H9 (cell line): ENCODE measurements around the gene TMCC3. TPM values are rescaled to one million over a fixed set of nuclear protein-coding genes. Genes with fewer than 3 reads are reported as not detected.

Experiments
- DNase-seq: peaks from one replicate; pipeline ENCODE4 v3.0.0-alpha.2; 2017
- H2AFZ ChIP-seq: one replicate; pipeline ENCODE4 v1.6.1; 2013; ENCODE audit warnings: mild to moderate bottlenecking, low read length, control low read depth, moderate library complexity
- H2AK5ac ChIP-seq: 2 replicates; pipeline ENCODE4 v1.6.1; 2013; ENCODE audit warnings: low read length, control low read depth, mixed read lengths; ENCODE audit not compliant: insufficient read length
- H2BK120ac ChIP-seq: one replicate; pipeline ENCODE4 v1.6.1; 2013; ENCODE audit warnings: low read depth, mild to moderate bottlenecking, low read length, control low read depth, inconsistent platforms; ENCODE audit not compliant: poor library complexity, severe bottlenecking
- H2BK12ac ChIP-seq: 2 replicates; pipeline ENCODE4 v1.6.1; 2013; ENCODE audit warnings: low read length, control low read depth, mixed read lengths, low read depth; ENCODE audit not compliant: insufficient read length
- H2BK15ac ChIP-seq: 2 replicates; pipeline ENCODE4 v1.6.1; 2013; ENCODE audit warnings: low read depth, low read length, control low read depth
- H2BK20ac ChIP-seq: one replicate; pipeline ENCODE4 v1.6.1; 2013; ENCODE audit warnings: low read depth, mild to moderate bottlenecking, low read length, control low read depth, inconsistent platforms; ENCODE audit not compliant: poor library complexity, severe bottlenecking
- H2BK5ac ChIP-seq: 2 replicates; pipeline ENCODE4 v1.6.1; 2013; ENCODE audit warnings: low read length, control low read depth, mixed read lengths; ENCODE audit not compliant: insufficient read length
- H3K14ac ChIP-seq: 2 replicates; pipeline ENCODE4 v1.6.1; 2013; ENCODE audit warnings: low read length, control low read depth; ENCODE audit not compliant: insufficient read depth
- H3K18ac ChIP-seq: 2 replicates; pipeline ENCODE4 v1.6.1; 2013; ENCODE audit warnings: low read depth, mild to moderate bottlenecking, mixed read lengths, low read length, control low read depth; ENCODE audit not compliant: insufficient read length
- H3K23ac ChIP-seq: 2 replicates; pipeline ENCODE4 v1.6.1; 2013; ENCODE audit warnings: low read length, control low read depth, mixed read lengths, low read depth; ENCODE audit not compliant: insufficient read length
- H3K23me2 ChIP-seq: 2 replicates; pipeline ENCODE4 v1.6.1; 2013; ENCODE audit warnings: low read depth, mild to moderate bottlenecking, mixed read lengths, low read length, control low read depth; ENCODE audit not compliant: insufficient read length, poor library complexity, severe bottlenecking
- H3K27ac ChIP-seq: 2 replicates; pipeline ENCODE4 v1.5.1; 2013; ENCODE audit warnings: low read length, control low read depth, mixed read lengths, low read depth; ENCODE audit not compliant: insufficient read length
- H3K27me3 ChIP-seq: 2 replicates; pipeline ENCODE4 v1.6.1; 2013; ENCODE audit warnings: low read length, control low read depth, inconsistent platforms; ENCODE audit not compliant: insufficient read depth
- H3K4ac ChIP-seq: 2 replicates; pipeline ENCODE4 v1.6.1; 2013; ENCODE audit warnings: low read depth, mild to moderate bottlenecking, control low read depth, inconsistent platforms, low read length, moderate library complexity
- H3K4me1 ChIP-seq: 2 replicates; pipeline ENCODE4 v1.6.1; 2013; ENCODE audit warnings: low read length, control low read depth, inconsistent platforms; ENCODE audit not compliant: insufficient read depth
- H3K4me2 ChIP-seq: 2 replicates; pipeline ENCODE4 v1.6.1; 2013; ENCODE audit warnings: low read length, control low read depth, mixed read lengths; ENCODE audit not compliant: insufficient read length, insufficient read depth
- H3K56ac ChIP-seq: 2 replicates; pipeline ENCODE4 v1.6.1; 2013; ENCODE audit warnings: low read depth, mild to moderate bottlenecking, mixed read lengths, low read length, control low read depth; ENCODE audit not compliant: insufficient read length
- H3K79me1 ChIP-seq: 2 replicates; pipeline ENCODE4 v1.6.1; 2013; ENCODE audit warnings: low read depth, mild to moderate bottlenecking, moderate library complexity, low read length, control low read depth, inconsistent platforms; ENCODE audit not compliant: insufficient read depth, poor library complexity, severe bottlenecking
- H3K79me2 ChIP-seq: 2 replicates; pipeline ENCODE4 v1.6.1; 2013; ENCODE audit warnings: low read length, control low read depth, inconsistent platforms; ENCODE audit not compliant: insufficient read depth
- H3K9ac ChIP-seq: 2 replicates; pipeline ENCODE4 v1.6.1; 2013; ENCODE audit warnings: low read length, control low read depth, mixed read lengths; ENCODE audit not compliant: insufficient read length; ENCODE audit errors: extremely low read depth
- H3K9me3 ChIP-seq: one replicate; pipeline ENCODE4 v1.6.1; 2013; ENCODE audit warnings: low read depth, low read length, inconsistent platforms; ENCODE audit not compliant: control insufficient read depth
- H3T11ph ChIP-seq: one replicate; pipeline ENCODE4 v1.6.1; 2013; ENCODE audit warnings: mild to moderate bottlenecking, low read length, control low read depth, inconsistent platforms
- H4K20me1 ChIP-seq: one replicate; pipeline ENCODE4 v1.6.1; 2013; ENCODE audit not compliant: control insufficient read depth, insufficient read length, insufficient read depth
- H4K5ac ChIP-seq: 2 replicates; pipeline ENCODE4 v1.6.1; 2013; ENCODE audit warnings: low read depth, mild to moderate bottlenecking, mixed read lengths, low read length, control low read depth; ENCODE audit not compliant: insufficient read length
- H4K8ac ChIP-seq: replicated peaks from 2 replicates; pipeline ENCODE4 v1.6.1; 2013; ENCODE audit warnings: low read length, control low read depth, mixed read lengths, low read depth; ENCODE audit not compliant: insufficient read length
- H4K91ac ChIP-seq: 2 replicates; pipeline ENCODE4 v1.6.1; 2013; ENCODE audit warnings: low read depth, mild to moderate bottlenecking, moderate library complexity, mixed read lengths, low read length, control low read depth; ENCODE audit not compliant: insufficient read length
- H3K27ac Mint-ChIP-seq, 3 experiments: 2 replicates in 2 of 3; 3 replicates in 1 of 3; pipeline ENCODE4 v1.8.0; 2020 to 2021; ENCODE audit warnings: mixed read lengths in 3 of 3, mild to moderate bottlenecking in 1 of 3, moderate library complexity in 1 of 3
- H3K27me3 Mint-ChIP-seq: 2 replicates; pipeline ENCODE4 v1.8.0; 2021; ENCODE audit warnings: low read depth, mild to moderate bottlenecking, moderate library complexity, mixed read lengths
- H3K36me3 Mint-ChIP-seq, 3 experiments: 2 replicates in 2 of 3; 3 replicates in 1 of 3; pipeline ENCODE4 v1.8.0; 2020 to 2021; ENCODE audit warnings: low read depth in 3 of 3, mixed read lengths in 3 of 3; ENCODE audit not compliant: insufficient read depth in 1 of 3
- H3K4me1 Mint-ChIP-seq, 2 experiments: 2 replicates each; pipeline ENCODE4 v1.8.0; 2020; ENCODE audit warnings: mixed read lengths in 2 of 2
- H3K4me3 Mint-ChIP-seq, 2 experiments: 2 replicates in 1 of 2; 3 replicates in 1 of 2; pipeline ENCODE4 v1.8.0; 2020 to 2021; ENCODE audit warnings: mild to moderate bottlenecking in 2 of 2, mixed read lengths in 2 of 2, moderate library complexity in 1 of 2
- H3K9me3 Mint-ChIP-seq, 2 experiments: 2 replicates in 1 of 2; 3 replicates in 1 of 2; pipeline ENCODE4 v1.8.0; 2020; ENCODE audit warnings: mild to moderate bottlenecking in 2 of 2, mixed read lengths in 2 of 2, moderate library complexity in 1 of 2
- WGBS: extraction: QIAGEN DNeasy Blood & Tissue Kit; methylation state at CpG from one replicate; pipeline ENCODE4 v1.1.7; 2013; ENCODE audit warnings: missing lambda C conversion rate, low lambda C conversion rate, mixed read lengths; ENCODE audit not compliant: insufficient read length; ENCODE audit errors: extremely low coverage; 5-methylcytosine and 5-hydroxymethylcytosine counted together
- total RNA-seq: library from RNA; stranded (reverse); gene quantifications from 2 replicates; pipeline ENCODE4 v1.2.1, GENCODE V29; 2021
- TF ChIP-seq, protein P1 (sequence below): fragments of 200-600 bp; sonication (generic); conservative IDR thresholded peaks from 3 replicates; pipeline ENCODE4 v1.8.0; 2021; ENCODE audit warnings: antibody characterized with exemption, mild to moderate bottlenecking

Gene TMCC3
- total RNA-seq, 1 experiment from 2014 or later = 0.87 TPM

DNA sequence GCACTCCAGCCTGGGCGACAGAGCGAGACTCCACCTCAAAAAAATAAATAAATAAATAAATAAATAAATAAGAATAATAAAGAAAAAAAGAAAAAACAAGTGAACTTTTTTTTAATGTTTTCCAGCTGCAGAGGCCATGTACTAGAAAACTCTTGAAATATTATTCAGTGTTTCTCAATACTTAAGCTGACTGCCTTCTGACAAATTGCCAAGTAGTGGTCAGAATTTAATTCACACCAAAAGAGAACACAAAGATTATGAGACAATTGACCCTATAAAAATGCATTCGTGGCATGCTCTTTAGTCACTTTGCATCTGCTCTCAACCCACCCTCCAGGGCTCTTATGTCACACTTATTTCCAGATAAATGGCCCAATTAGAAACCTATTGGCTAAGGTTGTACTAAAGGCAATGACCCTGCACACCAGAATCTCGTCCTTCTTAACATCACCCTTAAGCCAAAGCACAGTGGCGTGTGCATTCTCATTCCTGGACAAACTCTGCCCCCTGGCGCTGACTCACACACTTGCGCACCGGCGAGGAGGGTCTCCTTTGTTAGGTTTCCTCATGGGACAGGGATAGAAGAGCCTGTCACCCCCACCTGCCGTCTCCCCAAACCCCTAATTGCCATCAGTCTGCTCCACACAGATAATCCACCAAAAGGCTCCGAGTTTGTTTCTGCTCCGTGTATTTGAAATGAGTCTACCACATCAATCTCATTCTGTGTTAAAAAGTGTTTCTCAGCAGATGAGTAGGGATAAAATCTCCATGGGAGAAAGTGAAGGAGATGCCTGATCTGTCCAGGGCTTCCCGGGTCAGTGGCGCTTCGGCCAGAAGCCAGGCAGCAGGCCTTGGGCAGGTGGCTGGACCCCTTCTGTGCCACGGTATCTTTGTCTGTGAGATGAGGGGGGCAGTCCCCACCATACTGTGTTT, 117.6 kb downstream of the TMCC3 start:
- H3K4me2 ChIP-seq = no peak overlapping the region
- H2BK20ac ChIP-seq = no peak overlapping the region
- H3K9me3 ChIP-seq = no peaks in the 10 kb centered on the region
- H2BK12ac ChIP-seq = no peak overlapping the region
- H2AK5ac ChIP-seq = no peak overlapping the region
- H4K91ac ChIP-seq = no peak overlapping the region
- H4K5ac ChIP-seq = no peak overlapping the region
- no peak overlapping the region for H2BK120ac ChIP-seq
- H3K79me2 ChIP-seq = no peaks in the 10 kb centered on the region
- H2AFZ ChIP-seq = no peak overlapping the region
- no peak overlapping the region for H4K8ac ChIP-seq
- no peaks in the 10 kb centered on the region for H4K20me1 ChIP-seq
- H2BK15ac ChIP-seq = no peak overlapping the region
- Mint-ChIP-seq H3K27ac (no peak overlapping the region; a peak in 1 of 7 replicates), H3K9me3 (no peaks in the 10 kb centered on the region; a peak in 1 of 5 replicates), H3K4me3 (no peak overlapping the region; a peak in 1 of 5 replicates), H3K4me1 (peaks cover 5 to 20% of the 10 kb centered on the region in 2 experiments), H3K27me3 (peaks cover 4% of the 10 kb centered on the region), H3K36me3 (no peaks in the 10 kb centered on the region)
- no peak overlapping the region for H3K56ac ChIP-seq
- no peaks in the 10 kb centered on the region for H3K79me1 ChIP-seq
- H3K27ac ChIP-seq = no peak overlapping the region
- no peak overlapping the region for H3K18ac ChIP-seq
- H3K27me3 ChIP-seq = no peaks in the 10 kb centered on the region
- no peak overlapping the region for H3K14ac ChIP-seq
- no peak overlapping the region for H3K9ac ChIP-seq
- H2BK5ac ChIP-seq = no peak overlapping the region
- H3K4ac ChIP-seq = no peak overlapping the region
- DNase-seq = peak; percentile 88
- no CpG with 5 or more reads among the region's 16 CpGs for WGBS
- TF ChIP-seq, protein P1, sequence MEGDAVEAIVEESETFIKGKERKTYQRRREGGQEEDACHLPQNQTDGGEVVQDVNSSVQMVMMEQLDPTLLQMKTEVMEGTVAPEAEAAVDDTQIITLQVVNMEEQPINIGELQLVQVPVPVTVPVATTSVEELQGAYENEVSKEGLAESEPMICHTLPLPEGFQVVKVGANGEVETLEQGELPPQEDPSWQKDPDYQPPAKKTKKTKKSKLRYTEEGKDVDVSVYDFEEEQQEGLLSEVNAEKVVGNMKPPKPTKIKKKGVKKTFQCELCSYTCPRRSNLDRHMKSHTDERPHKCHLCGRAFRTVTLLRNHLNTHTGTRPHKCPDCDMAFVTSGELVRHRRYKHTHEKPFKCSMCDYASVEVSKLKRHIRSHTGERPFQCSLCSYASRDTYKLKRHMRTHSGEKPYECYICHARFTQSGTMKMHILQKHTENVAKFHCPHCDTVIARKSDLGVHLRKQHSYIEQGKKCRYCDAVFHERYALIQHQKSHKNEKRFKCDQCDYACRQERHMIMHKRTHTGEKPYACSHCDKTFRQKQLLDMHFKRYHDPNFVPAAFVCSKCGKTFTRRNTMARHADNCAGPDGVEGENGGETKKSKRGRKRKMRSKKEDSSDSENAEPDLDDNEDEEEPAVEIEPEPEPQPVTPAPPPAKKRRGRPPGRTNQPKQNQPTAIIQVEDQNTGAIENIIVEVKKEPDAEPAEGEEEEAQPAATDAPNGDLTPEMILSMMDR = peak; percentile 94
- no peaks in the 10 kb centered on the region for H3K4me1 ChIP-seq
- H3K23ac ChIP-seq = no peak overlapping the region
- no peaks in the 10 kb centered on the region for H3K23me2 ChIP-seq
- no peak overlapping the region for H3T11ph ChIP-seq
